HFF-Myc (cell line): ENCODE data around the gene VANGL1.

ENCODE experiments used
- DNase-seq: peaks from one replicate; pipeline ENCODE4 v3.0.0-alpha.2; 2011; ENCODE audit warnings: low read depth; ENCODE audit errors: extremely low read depth
- H3K4me3 ChIP-seq: replicated peaks from 2 replicates; pipeline ENCODE4 v1.5.1; 2011; ENCODE audit warnings: low read depth, mild to moderate bottlenecking, control low read depth, low read length
- CTCF ChIP-seq: IDR thresholded peaks from 2 replicates; pipeline ENCODE4 v1.5.1; 2012; ENCODE audit warnings: mild to moderate bottlenecking, low read depth, low read length, control low read depth; ENCODE audit errors: missing control alignments

Gene VANGL1

DNA sequence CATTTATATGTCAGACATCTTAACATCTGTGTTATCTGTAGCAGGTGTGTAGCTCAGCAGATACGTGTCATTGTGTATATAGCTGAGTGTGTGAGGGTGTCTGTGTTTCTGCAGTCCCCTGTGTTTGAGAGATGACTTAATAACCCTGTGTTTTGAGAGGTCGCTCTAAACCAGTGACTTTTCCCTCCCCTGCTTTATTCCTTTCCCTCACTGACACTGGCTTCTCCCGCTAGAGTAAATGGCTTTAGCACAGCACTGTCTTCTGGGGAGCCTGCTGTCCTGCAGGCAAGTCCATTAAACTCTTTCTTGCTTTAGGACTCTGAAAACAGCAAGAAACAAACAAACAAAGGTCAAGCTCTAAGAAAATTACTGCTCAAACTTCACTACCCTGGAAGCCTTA lies 53.0 kb downstream of the VANGL1 start:
- no peak for TF ChIP-seq CTCF
- no peak overlapping the region for H3K4me3 ChIP-seq
- no peak for DNase-seq

- TF ChIP-seq CTCF: no peak
- H3K4me3 ChIP-seq: no peak overlapping the region
- no peak for DNase-seq
Observed at GRCh38 chr1:115697619-115698018, 55.8 kb downstream of the VANGL1 start.

DNA sequence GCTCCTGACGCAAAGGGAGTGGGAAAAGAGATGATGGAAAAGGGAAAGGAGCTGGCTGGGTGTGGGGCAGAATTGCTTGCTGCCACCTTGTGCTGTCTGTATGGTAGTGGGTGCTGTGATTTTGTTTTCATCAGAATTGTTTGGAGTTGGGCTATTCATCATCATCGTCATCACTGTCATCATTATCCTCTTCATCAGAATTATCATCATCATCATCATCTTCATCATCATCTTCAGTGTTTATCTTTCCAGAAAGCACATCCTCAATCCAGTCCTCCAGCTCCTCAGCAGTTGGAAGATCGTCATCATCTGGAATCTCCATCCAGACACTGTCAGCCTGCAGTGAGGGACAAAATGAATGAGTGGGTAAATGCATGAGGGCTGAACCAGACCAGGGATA lies 59.3 kb downstream of the VANGL1 start:
- no peak overlapping the region for H3K4me3 ChIP-seq
- no peak for DNase-seq
- no peak for TF ChIP-seq CTCF

DNA sequence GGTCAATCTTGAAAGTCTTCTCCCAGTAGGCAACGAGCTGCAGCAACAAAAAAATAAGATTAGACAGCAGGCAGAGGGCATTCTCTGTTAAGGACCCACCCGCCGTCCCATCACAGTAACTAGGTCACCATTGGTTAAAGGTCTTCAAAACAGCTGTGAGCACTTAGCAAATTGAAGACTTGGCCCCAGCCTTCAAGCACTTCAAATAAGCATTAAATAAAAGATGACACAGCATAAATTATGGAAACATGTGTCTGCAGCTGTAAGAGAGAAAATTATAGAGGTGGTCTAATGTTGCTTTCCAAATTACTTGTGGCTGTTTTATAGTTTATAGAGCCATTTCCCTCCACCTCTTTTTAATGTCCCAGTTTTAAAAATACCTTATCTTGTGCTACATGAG lies 61.2 kb downstream of the VANGL1 start:
- H3K4me3 ChIP-seq: no peak overlapping the region
- no peak for DNase-seq
- no peak for TF ChIP-seq CTCF

DNA sequence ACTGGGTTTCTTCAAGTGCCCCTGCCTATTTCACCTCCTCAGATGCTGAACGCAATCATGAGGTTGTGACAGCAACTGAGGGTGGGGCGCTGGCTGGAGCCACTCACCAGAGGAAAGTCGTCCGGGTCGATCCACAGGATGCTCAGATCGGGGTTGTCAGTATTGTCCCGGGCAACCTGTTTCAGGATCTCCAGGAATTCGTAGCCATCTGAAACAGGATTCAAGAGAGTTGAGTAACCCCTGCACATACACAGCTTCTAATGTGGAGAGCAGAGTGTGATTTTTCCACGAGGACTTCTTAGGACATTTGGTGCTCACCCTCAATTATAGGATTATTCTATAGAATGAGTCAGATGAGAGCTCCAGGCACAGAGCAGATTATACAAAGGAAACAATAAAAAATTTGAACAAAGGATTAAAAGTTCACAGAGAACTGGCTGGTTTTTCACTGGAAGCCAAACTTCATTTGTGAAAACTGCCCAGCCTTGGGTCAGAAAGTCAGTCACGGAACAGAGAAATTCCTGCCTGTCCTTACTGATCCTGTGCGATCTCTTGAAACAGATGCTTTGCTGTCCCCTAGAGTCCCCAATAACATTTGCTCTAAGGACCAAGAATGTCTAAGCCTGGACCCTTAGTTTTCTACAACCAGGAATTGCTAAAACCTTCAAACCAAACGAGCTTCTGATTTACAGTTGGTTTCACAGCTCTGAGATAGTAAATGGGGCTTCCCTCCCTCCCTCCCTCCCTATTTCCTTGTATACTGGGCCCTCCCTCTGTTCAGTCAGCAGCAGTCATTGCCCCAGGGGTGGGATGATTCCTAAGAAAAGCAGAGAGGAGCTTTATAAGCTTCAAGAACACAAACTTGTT lies 63.5 kb downstream of the VANGL1 start:
- no peak for DNase-seq
- H3K4me3 ChIP-seq: no peak overlapping the region
- TF ChIP-seq CTCF: no peak

GRCh38 chr1:115705963-115706362 lies 64.2 kb downstream of the VANGL1 start:
- no peak overlapping the region for H3K4me3 ChIP-seq
- DNase-seq: no peak
- TF ChIP-seq CTCF: no peak
